OCI-LY7 (cell line): Measurements from ENCODE around the gene CHCHD5.
"Not testable (repeated sequence)": the region's sequence is repeated elsewhere in the genome, so short reads cannot be mapped to it uniquely, and the experiment has no call there.

Source experiments
- EZH2phosphoT487 ChIP-seq: fragments of 200-600 bp; sonication (generic); IDR thresholded peaks from 2 replicates; pipeline ENCODE4 v1.6.1; 2018; ENCODE audit warnings: low read depth, borderline replicate concordance, mild to moderate bottlenecking, mixed run types, antibody characterized with exemption, low read length, moderate library complexity, mixed read lengths
- TF ChIP-seq, protein P1 (sequence below): fragments of 200-600 bp; sonication (generic); conservative IDR thresholded peaks from 2 replicates; pipeline ENCODE4 v1.5.1; 2014; ENCODE audit warnings: mild to moderate bottlenecking, antibody characterized with exemption, low read length, moderate library complexity, mixed read lengths

DNA sequence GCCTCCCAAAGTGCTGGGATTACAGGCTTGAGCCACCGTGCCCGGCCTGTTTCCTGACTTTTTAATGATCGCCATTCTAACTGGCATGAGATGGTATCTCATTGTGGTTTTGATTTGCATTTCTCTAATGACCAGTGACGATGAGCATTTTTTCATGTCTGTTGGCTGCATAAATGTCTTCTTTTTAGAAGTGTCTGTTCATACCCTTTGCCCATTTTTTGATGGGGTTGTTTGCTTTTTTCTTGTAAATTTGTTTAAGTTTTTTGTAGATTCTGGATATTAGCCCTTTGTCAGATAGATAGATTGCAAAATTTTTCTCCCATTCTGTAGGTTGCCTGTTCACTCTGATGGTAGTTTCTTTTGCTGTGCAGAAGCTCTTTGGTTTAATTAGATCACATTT lies 24.9 kb downstream of the CHCHD5 start:
- TF ChIP-seq, protein P1, sequence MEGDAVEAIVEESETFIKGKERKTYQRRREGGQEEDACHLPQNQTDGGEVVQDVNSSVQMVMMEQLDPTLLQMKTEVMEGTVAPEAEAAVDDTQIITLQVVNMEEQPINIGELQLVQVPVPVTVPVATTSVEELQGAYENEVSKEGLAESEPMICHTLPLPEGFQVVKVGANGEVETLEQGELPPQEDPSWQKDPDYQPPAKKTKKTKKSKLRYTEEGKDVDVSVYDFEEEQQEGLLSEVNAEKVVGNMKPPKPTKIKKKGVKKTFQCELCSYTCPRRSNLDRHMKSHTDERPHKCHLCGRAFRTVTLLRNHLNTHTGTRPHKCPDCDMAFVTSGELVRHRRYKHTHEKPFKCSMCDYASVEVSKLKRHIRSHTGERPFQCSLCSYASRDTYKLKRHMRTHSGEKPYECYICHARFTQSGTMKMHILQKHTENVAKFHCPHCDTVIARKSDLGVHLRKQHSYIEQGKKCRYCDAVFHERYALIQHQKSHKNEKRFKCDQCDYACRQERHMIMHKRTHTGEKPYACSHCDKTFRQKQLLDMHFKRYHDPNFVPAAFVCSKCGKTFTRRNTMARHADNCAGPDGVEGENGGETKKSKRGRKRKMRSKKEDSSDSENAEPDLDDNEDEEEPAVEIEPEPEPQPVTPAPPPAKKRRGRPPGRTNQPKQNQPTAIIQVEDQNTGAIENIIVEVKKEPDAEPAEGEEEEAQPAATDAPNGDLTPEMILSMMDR = not testable (repeated sequence)
- TF ChIP-seq EZH2phosphoT487 = not testable (repeated sequence)
